Endothelial cell of umbilical vein (primary cell): ENCODE measurements around the gene NME4.

Experiments
- CTCF ChIP-seq, 2 donors: IDR thresholded peaks; 1 replicate in 1 of 2; 2 replicates in 1 of 2; pipeline ENCODE4 v1.5.1; 2011; ENCODE audit warnings: low read length in 2 of 2, mild to moderate bottlenecking in 2 of 2, moderate library complexity in 2 of 2, control low read depth in 1 of 2, inconsistent platforms in 1 of 2, low read depth in 1 of 2; ENCODE audit not compliant: insufficient read depth in 1 of 2; ENCODE audit errors: extremely low read depth in 1 of 2
- EZH2 ChIP-seq: IDR thresholded peaks from 2 replicates; pipeline ENCODE4 v1.6.1; 2012; ENCODE audit warnings: borderline replicate concordance, low read depth, mild to moderate bottlenecking, moderate library complexity, low read length, inconsistent platforms; ENCODE audit not compliant: severe bottlenecking
- GATA2 ChIP-seq: IDR thresholded peaks from 2 replicates; pipeline ENCODE4 v1.7.0; 2011; ENCODE audit warnings: low read depth, mild to moderate bottlenecking, moderate library complexity, mixed read lengths, low read length; ENCODE audit not compliant: insufficient read length, insufficient read depth
- JUN ChIP-seq: IDR thresholded peaks from 2 replicates; pipeline ENCODE4 v1.6.1; 2011; ENCODE audit warnings: borderline replicate concordance, low read depth; ENCODE audit not compliant: insufficient read length, insufficient read depth
- MAX ChIP-seq: IDR thresholded peaks from 2 replicates; pipeline ENCODE4 v1.6.1; 2011; ENCODE audit not compliant: insufficient read depth, insufficient read length
- MYC ChIP-seq: IDR thresholded peaks from one replicate; pipeline ENCODE4 v1.6.1; 2011; ENCODE audit warnings: mild to moderate bottlenecking, low read depth, low read length
- POLR2A ChIP-seq: IDR thresholded peaks from 2 replicates; pipeline ENCODE4 v1.6.1; 2012; ENCODE audit warnings: low read depth, mild to moderate bottlenecking, control low read depth, low read length
- POLR2AphosphoS5 ChIP-seq: IDR thresholded peaks from 2 replicates; pipeline ENCODE4 v1.6.1; 2012; ENCODE audit warnings: low read depth, mild to moderate bottlenecking, control low read depth, low read length, moderate library complexity; ENCODE audit not compliant: insufficient read depth

- TF ChIP-seq CTCF (IDR thresholded peaks at IDR 0.05; ENCODE audit: extremely low read depth in 1 of 2, insufficient read depth in 1 of 2, low read depth in 1 of 2, low read length in 2 of 2) = peak; percentile 15 to 55
- TF ChIP-seq JUN = no peak
- TF ChIP-seq POLR2A = no peak
- no peak for TF ChIP-seq MAX
- TF ChIP-seq GATA2 = no peak
- TF ChIP-seq POLR2AphosphoS5 = no peak
- TF ChIP-seq EZH2 = no peak
- no peak for TF ChIP-seq MYC
Observed at GRCh38 chr16:397736-398332, 835 bp downstream of the NME4 start.
